ENCODE measurements around the gene PFN3.
"Not testable (repeated sequence)": the region's sequence is repeated elsewhere in the genome, so short reads cannot be mapped to it uniquely, and the experiment has no call there.

Gene PFN3

GRCh38 chr5:177393206-177393765 is 7.2 kb downstream of the PFN3 start:
- no peak for DNase-seq

- DNase-seq, result no peak
Measured at GRCh38 chr5:177392765-177393164, 7.7 kb downstream of the PFN3 start.

GRCh38 chr5:177390363-177391300 is 9.8 kb downstream of the PFN3 start:
- peak; percentile 5 for DNase-seq

GRCh38 chr5:177389241-177390169 is 11.0 kb downstream of the PFN3 start:
- DNase-seq, result no peak

GRCh38 chr5:177388521-177389052 is 11.9 kb downstream of the PFN3 start:
- DNase-seq, result no peak

GRCh38 chr5:177387405-177387804 is 13.1 kb downstream of the PFN3 start:
- no peak for DNase-seq

- no peak for DNase-seq
Measured at GRCh38 chr5:177386542-177386941, 13.9 kb downstream of the PFN3 start.

GRCh38 chr5:177385720-177386119 is 14.7 kb downstream of the PFN3 start:
- no peak for DNase-seq

- no peak for DNase-seq
Measured at GRCh38 chr5:177384134-177384533, 16.3 kb downstream of the PFN3 start, which contains the start of gene SLC34A1. TSS of gene SLC34A1 (plus strand) at chr5:177384434. CDS start at chr5:177385742, 1,308 bp downstream.

GRCh38 chr5:177383181-177383580 is 17.3 kb downstream of the PFN3 start:
- DNase-seq, result no peak

GRCh38 chr5:177382423-177383029 is 17.9 kb downstream of the PFN3 start:
- no peak for DNase-seq

- DNase-seq, result no peak
Measured at GRCh38 chr5:177380805-177381126, 19.7 kb downstream of the PFN3 start.

GRCh38 chr5:177378884-177379883 is 21.3 kb downstream of the PFN3 start:
- DNase-seq, result no peak

GRCh38 chr5:177377851-177378776 is 22.3 kb downstream of the PFN3 start:
- no peak for DNase-seq

GRCh38 chr5:177376107-177376506 is 24.4 kb downstream of the PFN3 start:
- no peak for DNase-seq

- not testable (repeated sequence) for DNase-seq
Measured at GRCh38 chr5:177375516-177375915, 24.9 kb downstream of the PFN3 start.

GRCh38 chr5:177374211-177374610 is 26.2 kb downstream of the PFN3 start:
- no peak for DNase-seq

GRCh38 chr5:177373806-177374205 is 26.7 kb downstream of the PFN3 start:
- no peak for DNase-seq

- DNase-seq, result no peak
Measured at GRCh38 chr5:177372910-177373309, 27.6 kb downstream of the PFN3 start.
